Limb (tissue), 2 donors: ENCODE results near the gene HSD17B8.

Source experiments
- DNase-seq, 2 donors: peaks; one replicate each; pipeline ENCODE4 v3.0.0-alpha.2; 2016; ENCODE audit errors: extremely low spot score in 2 of 2

The HSD17B8 gene

GRCh38 chr6:33236852-33237251 is 32.4 kb downstream of the HSD17B8 start:
- DNase-seq = no peak

- no peak for DNase-seq
Observed at GRCh38 chr6:33237741-33238140, 33.3 kb downstream of the HSD17B8 start.

- no peak for DNase-seq
Observed at GRCh38 chr6:33241968-33242367, 37.5 kb downstream of the HSD17B8 start.

DNA sequence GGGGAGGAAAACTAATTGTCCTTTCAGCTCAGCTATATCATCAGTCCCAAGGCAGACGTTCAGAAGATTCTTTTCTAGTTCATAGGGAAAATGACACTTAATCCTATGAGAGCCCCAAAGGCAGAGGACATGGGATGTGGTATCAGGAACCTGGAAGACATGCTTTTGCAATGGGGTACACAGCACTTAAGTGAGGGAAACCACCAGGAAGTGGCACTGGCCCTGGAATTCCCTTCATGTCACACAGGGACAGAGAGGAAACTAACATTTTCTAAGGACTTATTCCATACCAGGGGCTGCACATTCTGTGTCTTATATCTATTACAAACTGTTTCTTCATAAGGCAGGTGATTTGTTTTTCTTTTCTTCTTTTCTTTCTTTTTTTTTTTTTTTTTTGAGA is 39.0 kb downstream of the HSD17B8 start:
- DNase-seq = no peak

- DNase-seq = peak; percentile 91 to 94
Observed at GRCh38 chr6:33247977-33248642, 43.7 kb downstream of the HSD17B8 start.

GRCh38 chr6:33248643-33248931 is 44.1 kb downstream of the HSD17B8 start:
- DNase-seq = no peak

GRCh38 chr6:33248932-33249731 is 44.7 kb downstream of the HSD17B8 start:
- peak; percentile 93 to 99 for DNase-seq

DNA sequence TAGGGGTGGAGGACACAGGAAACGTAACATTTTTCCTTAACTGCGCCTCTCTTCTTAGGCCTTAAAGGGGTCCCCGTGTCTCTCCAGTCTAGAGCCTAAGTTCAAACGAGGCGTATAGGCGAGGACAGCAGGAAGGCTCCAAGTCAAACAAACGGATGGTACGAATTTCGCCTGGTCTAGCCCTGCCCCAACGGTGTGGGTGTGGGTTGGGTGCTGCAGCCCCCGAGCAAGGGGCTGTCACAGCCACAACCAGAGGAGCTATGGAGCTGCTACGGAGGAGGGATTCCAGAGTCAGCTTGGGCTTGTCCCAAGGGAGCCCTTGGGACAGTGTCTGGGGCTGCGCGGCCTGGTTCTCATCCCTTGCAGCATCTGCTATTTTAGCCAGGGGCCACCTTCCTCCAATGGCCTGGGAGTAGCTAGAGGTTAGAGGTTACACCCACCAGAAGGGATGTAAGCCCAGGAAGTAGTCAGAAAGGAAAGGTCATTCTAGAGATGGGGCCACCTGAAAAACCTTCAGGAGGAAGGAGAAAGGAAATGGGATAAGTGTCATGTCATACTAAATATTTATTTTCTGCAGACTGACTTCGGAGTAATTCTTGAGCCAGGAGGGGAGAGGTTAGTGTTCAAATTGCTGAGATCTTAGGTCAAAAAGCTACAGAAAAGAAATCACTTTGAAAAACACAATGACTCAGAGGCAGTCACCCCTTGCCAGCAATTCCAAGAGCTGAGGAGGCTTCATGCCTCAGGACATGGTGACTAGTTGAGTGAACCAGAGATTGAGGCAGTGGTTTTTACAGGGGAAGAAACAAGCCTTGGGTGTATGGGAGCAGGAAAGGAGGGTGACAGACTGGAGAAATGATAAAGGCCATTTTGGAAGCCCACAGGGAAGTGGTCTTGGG is 45.5 kb downstream of the HSD17B8 start:
- no peak for DNase-seq

GRCh38 chr6:33250731-33251130 is 46.3 kb downstream of the HSD17B8 start:
- no peak for DNase-seq

GRCh38 chr6:33251395-33252012 is 47.0 kb downstream of the HSD17B8 start:
- DNase-seq = no peak

- DNase-seq = no peak
Observed at GRCh38 chr6:33252759-33253158, 48.3 kb downstream of the HSD17B8 start.

DNA sequence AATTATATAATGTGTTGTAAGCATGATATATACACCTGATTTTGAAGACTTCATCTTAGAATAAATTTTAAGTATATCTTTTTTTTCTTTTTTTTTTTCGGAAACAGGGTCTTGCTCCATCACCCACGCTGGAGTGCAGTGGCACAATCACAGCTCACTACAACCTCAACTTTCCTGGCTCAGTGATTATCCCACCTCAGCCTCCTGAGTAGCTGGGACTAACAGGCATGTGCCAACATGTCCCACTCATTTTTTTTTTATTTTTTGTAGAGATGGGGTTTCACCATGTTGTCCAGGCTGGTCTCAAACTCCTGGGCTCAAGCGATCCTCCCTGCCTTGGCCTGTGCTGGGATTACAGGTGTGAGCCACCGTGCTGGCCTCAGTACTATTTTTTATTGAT is 50.1 kb downstream of the HSD17B8 start:
- DNase-seq = no peak
